SK-N-MC (cell line): ENCODE measurements around the gene TMEM245.

Experiments used
- EZH2 ChIP-seq: fragments of 200-600 bp; sonication (generic); IDR thresholded peaks from one replicate; pipeline ENCODE4 v1.6.1; 2017; ENCODE audit warnings: antibody characterized with exemption
- POLR2AphosphoS5 ChIP-seq: IDR thresholded peaks from 2 replicates; pipeline ENCODE4 v1.6.1; 2012; ENCODE audit warnings: mild to moderate bottlenecking, low read depth, low read length, borderline replicate concordance

- TF ChIP-seq POLR2AphosphoS5 = no peak
- no peak for TF ChIP-seq EZH2
These were observed 44.3 kb upstream of the TMEM245 start for GRCh38 chr9:109164042-109164441.
